Pancreas (tissue), 10 donors: Measurements from ENCODE around the gene MRE11. TPM values are rescaled to one million over a fixed set of nuclear protein-coding genes. Genes with fewer than 3 reads are reported as not detected.
A peak's percentile ranks its signal among the peaks of the same experiment; 100 is the strongest.

ENCODE experiments used
- ATAC-seq, 4 donors: fragments of 200-7000 bp; cut with Tn5 transposase; one replicate each; pipeline versions ENCODE4 v1.8.0 to v1.9.1; 2020; ENCODE audit warnings: mild to moderate bottlenecking in 4 of 4, moderate library complexity in 4 of 4
- DNase-seq, 6 donors: peaks; one replicate each; pipeline ENCODE4 v3.0.0-alpha.2; 2020
- FAIRE-seq: peaks from 2 replicates; lab custom pipeline; 2012; peaks lifted over from hg19 to GRCh38; lab: Jason Lieb, UNC
- H3K27ac ChIP-seq, 4 donors: fragments of 200-600 bp; sonication (generic); 1 replicate in 3 of 4; 2 replicates in 1 of 4; pipeline versions ENCODE4 v1.5.0 to v1.8.0; 2020
- H3K27me3 ChIP-seq, 4 donors: fragments of 200-600 bp; one replicate each; pipeline ENCODE4 v1.8.0; 2021
- H3K36me3 ChIP-seq, 3 donors: fragments of 200-600 bp; sonication (generic) in 1 of 3; one replicate each; pipeline versions ENCODE4 v1.5.0 to v1.8.0; 2020 to 2021
- H3K4me1 ChIP-seq, 3 donors: fragments of 200-600 bp; one replicate each; pipeline ENCODE4 v1.8.0; 2021
- H3K4me3 ChIP-seq, 4 donors: fragments of 200-600 bp; sonication (generic) in 2 of 4; one replicate each; pipeline versions ENCODE4 v1.5.0 to v1.8.0; 2020 to 2021
- H3K9me3 ChIP-seq, 4 donors: fragments of 200-600 bp; one replicate each; pipeline ENCODE4 v1.8.0; 2021
- CTCF ChIP-seq, 4 donors: fragments of 200-600 bp; sonication (generic) in 3 of 4; IDR thresholded peaks; one replicate each; pipeline versions ENCODE4 v1.5.0 to v1.8.0; 2021; ENCODE audit warnings: antibody characterized with exemption in 4 of 4
- WGBS, 2 donors: extraction: QIAGEN DNeasy Blood & Tissue Kit; methylation state at CpG; one replicate each; pipeline ENCODE4 v1.1.7; 2013; 5-methylcytosine and 5-hydroxymethylcytosine counted together
- intact Hi-C, 3 donors: fragments of 100-400 bp; cut with DNase I; formaldehyde crosslinking; loops; one replicate each; pipeline versions ENCODE4 v1.11.1 to v1.14.2; 2022
- polyA plus RNA-seq, 2 donors: library from polyadenylated mRNA; stranded (reverse); fragments of 200-250 nt; gene quantifications; one replicate each; pipeline ENCODE4 v1.2.3, GENCODE V29; 2013
- total RNA-seq, 6 donors: library from RNA; stranded (reverse); fragmentation: NEBNext Ultra II Directional in 4 of 6; extraction: Animal tissue kit (Norgen Biotek cat#: 25700) in 4 of 6; gene quantifications; one replicate each; pipeline versions ENCODE4 v1.2.1 to v1.2.4, GENCODE V29; 2021 to 2023
- donor health status: healthy with polysubstance abuse.
- donor health status: DM: no; HTN: no; CAD: no; lungs with moderate emphysema.
- donor health status: DM: no; HTN: no; CAD: no.
- donor health status: control.
- donor health status: control.
- donor health status: Bipolar disorder and iron deficiency.
- donor health status: DM: yes; HTN: yes; CAD: no.
- donor health status: DM: no; HTN: no; CAD: no.
- donor health status: DM: no; HTN: no; CAD: no.
- donor health status: DM: yes; HTN: yes; CAD: no.

Gene MRE11
- total and polyA plus RNA-seq, 8 donors, result 4.2 to 13.4 (median 8.6) TPM

- TF ChIP-seq CTCF (IDR thresholded peaks at IDR 0.05), result no peak
- Histone ChIP-seq H3K4me3 (no peak overlapping the region), H3K4me1 (peaks cover 0 to 5% (median 3%) of the 10 kb centered on the region in 3 donors), H3K27ac (no peak overlapping the region), H3K36me3 (no peaks in the 10 kb centered on the region), H3K27me3 (no peaks in the 10 kb centered on the region), H3K9me3 (no peaks in the 10 kb centered on the region)
- no peak for ATAC-seq
- FAIRE-seq, result no peak
- intact Hi-C loops, result loop anchor here in 1 of 3 donors (10.0 kb wide), 1 partner anchor 68 kb away; no protein-coding TSS in a partner anchor
- 69 to 74% methylated on average over 4 of the region's 4 CpGs for WGBS, 2 donors
- DNase-seq, result no peak
These were observed 33.2 kb upstream of the MRE11 start for GRCh38 chr11:94526645-94527438.

GRCh38 chr11:94525546-94526324 lies 32.1 kb upstream of the MRE11 start:
- no peak for TF ChIP-seq CTCF (IDR thresholded peaks at IDR 0.05)
- Histone ChIP-seq H3K27ac (no peak overlapping the region), H3K9me3 (no peaks in the 10 kb centered on the region), H3K4me1 (peaks cover 0 to 5% (median 3%) of the 10 kb centered on the region in 3 donors), H3K27me3 (no peaks in the 10 kb centered on the region), H3K36me3 (no peaks in the 10 kb centered on the region), H3K4me3 (no peak overlapping the region)
- ATAC-seq, result peak in 2 of 4 donors; percentile 47 to 68
- no peak for FAIRE-seq
- 32 to 35% methylated on average over 5 of the region's 5 CpGs for WGBS, 2 donors
- DNase-seq, result peak; percentile 9 to 80 (median 56)
- intact Hi-C loops, result loop anchor here in 1 of 3 donors (10.0 kb wide), 1 partner anchor 69 kb away; no protein-coding TSS in a partner anchor

- H3K36me3 ChIP-seq, result no peaks in the 10 kb centered on the region
- DNase-seq (no peak), ATAC-seq (no peak), FAIRE-seq (no peak)
- H3K27me3 ChIP-seq, result no peaks in the 10 kb centered on the region
- no peak overlapping the region for H3K4me3 ChIP-seq
- no peak for TF ChIP-seq CTCF (IDR thresholded peaks at IDR 0.05)
- intact Hi-C loops, result loop anchor here in 1 of 3 donors (10.0 kb wide), 1 partner anchor 70 kb away; no protein-coding TSS in a partner anchor
- H3K9me3 ChIP-seq, result no peaks in the 10 kb centered on the region
- peaks cover 0 to 5% (median 3%) of the 10 kb centered on the region in 3 donors for H3K4me1 ChIP-seq
- no peak overlapping the region for H3K27ac ChIP-seq
- WGBS, 2 donors, result 66 to 68% methylated on average over 1 of the region's 1 CpG
These were observed 30.7 kb upstream of the MRE11 start for GRCh38 chr11:94524341-94524740.

- FAIRE-seq (no peak), ATAC-seq (peak in 3 of 4 donors; percentile 59 to 67 (median 62)), DNase-seq (no peak)
- WGBS, 2 donors, result 40 to 42% methylated on average over 5 of the region's 5 CpGs
- H3K9me3 ChIP-seq, result no peaks in the 10 kb centered on the region
- H3K27ac ChIP-seq, result no peak overlapping the region
- H3K4me3 ChIP-seq, result no peak overlapping the region
- peaks cover 0 to 5% (median 3%) of the 10 kb centered on the region in 3 donors for H3K4me1 ChIP-seq
- intact Hi-C loops, result loop anchor here in 1 of 3 donors (10.0 kb wide), 1 partner anchor 73 kb away; no protein-coding TSS in a partner anchor
- TF ChIP-seq CTCF (IDR thresholded peaks at IDR 0.05), result peak in 1 of 4 donors; percentile 20
- no peaks in the 10 kb centered on the region for H3K27me3 ChIP-seq
- no peaks in the 10 kb centered on the region for H3K36me3 ChIP-seq
These were observed 28.0 kb upstream of the MRE11 start for GRCh38 chr11:94521684-94522083.
